ENCODE measurements around the gene APBA1. TPM values are rescaled to one million over a fixed set of nuclear protein-coding genes. Genes with fewer than 3 reads are reported as not detected.

The APBA1 gene
- total RNA-seq, 1 donor from 2014 or later: 13.0 TPM

- DNase-seq: no peak
- H3K4me1 Mint-ChIP-seq (ENCODE audit: low read depth, unreplicated experiment): peaks cover 12% of the 10 kb centered on the region
- no peak overlapping the region for H3K4me3 Mint-ChIP-seq (ENCODE audit: unreplicated experiment)
- TF ChIP-seq CTCF (IDR thresholded peaks at IDR 0.05; ENCODE audit: partially characterized antibody, unreplicated experiment): no peak
- peaks cover 2% of the 10 kb centered on the region for H3K9me3 Mint-ChIP-seq (ENCODE audit: unreplicated experiment)
- H3K27ac Mint-ChIP-seq (ENCODE audit: unreplicated experiment): no peak overlapping the region
- peaks cover 5% of the 10 kb centered on the region for H3K36me3 Mint-ChIP-seq (ENCODE audit: unreplicated experiment)
- H3K27me3 Mint-ChIP-seq (ENCODE audit: unreplicated experiment): no peaks in the 10 kb centered on the region
Observed at GRCh38 chr9:69474821-69475220, 197.3 kb downstream of the APBA1 start.

GRCh38 chr9:69472101-69472620 is 200.0 kb downstream of the APBA1 start:
- no peak overlapping the region for H3K4me3 Mint-ChIP-seq (ENCODE audit: unreplicated experiment)
- H3K4me1 Mint-ChIP-seq (ENCODE audit: low read depth, unreplicated experiment): peaks cover 12% of the 10 kb centered on the region
- H3K36me3 Mint-ChIP-seq (ENCODE audit: unreplicated experiment): peaks cover 5% of the 10 kb centered on the region
- DNase-seq: no peak
- H3K9me3 Mint-ChIP-seq (ENCODE audit: unreplicated experiment): peaks cover 2% of the 10 kb centered on the region
- H3K27me3 Mint-ChIP-seq (ENCODE audit: unreplicated experiment): peaks cover 2% of the 10 kb centered on the region
- no peak for TF ChIP-seq CTCF (IDR thresholded peaks at IDR 0.05; ENCODE audit: partially characterized antibody, unreplicated experiment)
- no peak overlapping the region for H3K27ac Mint-ChIP-seq (ENCODE audit: unreplicated experiment)

GRCh38 chr9:69471433-69471832 is 200.7 kb downstream of the APBA1 start:
- no peak for TF ChIP-seq CTCF (IDR thresholded peaks at IDR 0.05; ENCODE audit: partially characterized antibody, unreplicated experiment)
- H3K9me3 Mint-ChIP-seq (ENCODE audit: unreplicated experiment): peaks cover 2% of the 10 kb centered on the region
- peaks cover under 1% of the 10 kb centered on the region for H3K36me3 Mint-ChIP-seq (ENCODE audit: unreplicated experiment)
- H3K4me3 Mint-ChIP-seq (ENCODE audit: unreplicated experiment): no peak overlapping the region
- DNase-seq: no peak
- no peak overlapping the region for H3K27ac Mint-ChIP-seq (ENCODE audit: unreplicated experiment)
- peaks cover 10% of the 10 kb centered on the region for H3K4me1 Mint-ChIP-seq (ENCODE audit: low read depth, unreplicated experiment)
- peaks cover 2% of the 10 kb centered on the region for H3K27me3 Mint-ChIP-seq (ENCODE audit: unreplicated experiment)

GRCh38 chr9:69470186-69470977 is 201.8 kb downstream of the APBA1 start:
- no peak for TF ChIP-seq CTCF (IDR thresholded peaks at IDR 0.05; ENCODE audit: partially characterized antibody, unreplicated experiment)
- Mint-ChIP-seq H3K4me3 (ENCODE audit: unreplicated experiment) (no peak overlapping the region), H3K27me3 (ENCODE audit: unreplicated experiment) (peaks cover 2% of the 10 kb centered on the region), H3K36me3 (ENCODE audit: unreplicated experiment) (no peaks in the 10 kb centered on the region), H3K27ac (ENCODE audit: unreplicated experiment) (no peak overlapping the region), H3K9me3 (ENCODE audit: unreplicated experiment) (no peaks in the 10 kb centered on the region), H3K4me1 (ENCODE audit: low read depth, unreplicated experiment) (peaks cover 8% of the 10 kb centered on the region)
- no peak for DNase-seq

GRCh38 chr9:69469136-69469535 is 203.0 kb downstream of the APBA1 start:
- no peak for DNase-seq
- Mint-ChIP-seq H3K9me3 (ENCODE audit: unreplicated experiment) (no peaks in the 10 kb centered on the region), H3K4me3 (ENCODE audit: unreplicated experiment) (no peak overlapping the region), H3K27ac (ENCODE audit: unreplicated experiment) (no peak overlapping the region), H3K27me3 (ENCODE audit: unreplicated experiment) (peaks cover 2% of the 10 kb centered on the region), H3K4me1 (ENCODE audit: low read depth, unreplicated experiment) (peaks cover 8% of the 10 kb centered on the region), H3K36me3 (ENCODE audit: unreplicated experiment) (no peaks in the 10 kb centered on the region)
- TF ChIP-seq CTCF (IDR thresholded peaks at IDR 0.05; ENCODE audit: partially characterized antibody, unreplicated experiment): no peak
